Stimulated activated naive CD8-positive, alpha-beta T cell treated with anti-CD3 and anti-CD28 coated beads, Interleukin-15, amount 100 ng/mL, for 72 hours (primary cell): ENCODE measurements around the gene TBKBP1.
A peak's percentile ranks its signal among the peaks of the same experiment; 100 is the strongest.
"Not testable (repeated sequence)": the region's sequence is repeated elsewhere in the genome, so short reads cannot be mapped to it uniquely, and the experiment has no call there.

Source experiments
- ATAC-seq: fragments of 150-1000 bp; cut with Tn5 transposase; 2 replicates; pipeline ENCODE4 v1.10.0; 2021; ENCODE audit warnings: mild to moderate bottlenecking, moderate library complexity
- DNase-seq, 2 donors: peaks; one replicate each; pipeline ENCODE4 v3.0.0; 2021 to 2022
- H3K27ac Mint-ChIP-seq, 2 donors: one replicate each; pipeline ENCODE4 v1.8.0; 2022; ENCODE audit warnings: mild to moderate bottlenecking in 2 of 2, mixed read lengths in 2 of 2, moderate library complexity in 2 of 2
- H3K27me3 Mint-ChIP-seq: one replicate; pipeline ENCODE4 v1.8.0; 2022; ENCODE audit warnings: mixed read lengths
- H3K4me1 Mint-ChIP-seq: one replicate; pipeline ENCODE4 v1.8.0; 2022; ENCODE audit warnings: mild to moderate bottlenecking, mixed read lengths
- H3K4me3 Mint-ChIP-seq, 2 donors: one replicate each; pipeline ENCODE4 v1.8.0; 2022; ENCODE audit warnings: mild to moderate bottlenecking in 2 of 2, mixed read lengths in 2 of 2, moderate library complexity in 1 of 2
- H3K9me3 Mint-ChIP-seq, 2 donors: one replicate each; pipeline ENCODE4 v1.8.0; 2022; ENCODE audit warnings: mixed read lengths in 2 of 2

The TBKBP1 gene

GRCh38 chr17:47669081-47669480, 24.9 kb upstream of the TBKBP1 start:
- no peaks in the 10 kb centered on the region for H3K27me3 Mint-ChIP-seq
- H3K9me3 Mint-ChIP-seq = no peaks in the 10 kb centered on the region
- ATAC-seq = no peak
- no peak overlapping the region for H3K27ac Mint-ChIP-seq
- no peak for DNase-seq
- H3K4me3 Mint-ChIP-seq = no peak overlapping the region
- peaks cover 34% of the 10 kb centered on the region for H3K4me1 Mint-ChIP-seq

- DNase-seq (no peak), ATAC-seq (peak; percentile 76)
- Mint-ChIP-seq H3K27me3 (no peaks in the 10 kb centered on the region), H3K4me1 (peaks cover 37% of the 10 kb centered on the region), H3K9me3 (no peaks in the 10 kb centered on the region), H3K27ac (peak overlapping the region in 1 of 2 donors; percentile 26), H3K4me3 (no peak overlapping the region)
These were observed 23.9 kb upstream of the TBKBP1 start for GRCh38 chr17:47670064-47670463.

- Mint-ChIP-seq H3K27me3 (no peaks in the 10 kb centered on the region), H3K27ac (peak overlapping the region in 1 of 2 donors; percentile 80), H3K4me1 (peaks cover 23% of the 10 kb centered on the region), H3K9me3 (no peaks in the 10 kb centered on the region), H3K4me3 (no peak overlapping the region)
- ATAC-seq = no peak
- no peak for DNase-seq
These were observed 19.5 kb upstream of the TBKBP1 start for GRCh38 chr17:47674499-47674898.

GRCh38 chr17:47675380-47676198, 18.4 kb upstream of the TBKBP1 start:
- Mint-ChIP-seq H3K4me1 (peaks cover 13% of the 10 kb centered on the region), H3K9me3 (no peaks in the 10 kb centered on the region)

GRCh38 chr17:47676199-47676472, 17.8 kb upstream of the TBKBP1 start:
- Mint-ChIP-seq H3K4me1 (peaks cover 13% of the 10 kb centered on the region), H3K9me3 (no peaks in the 10 kb centered on the region), H3K4me3 (no peak overlapping the region), H3K27ac (no peak overlapping the region), H3K27me3 (no peaks in the 10 kb centered on the region)
- ATAC-seq (no peak), DNase-seq (no peak)

More at GRCh38 chr17:47675380-47676198, 18.4 kb upstream of the TBKBP1 start:
- DNase-seq (no peak), ATAC-seq (no peak)
- no peak overlapping the region for H3K4me3 Mint-ChIP-seq
- H3K27me3 Mint-ChIP-seq = no peaks in the 10 kb centered on the region
- peak overlapping the region in 1 of 2 donors; percentile 48 for H3K27ac Mint-ChIP-seq

- Mint-ChIP-seq H3K4me3 (no peak overlapping the region), H3K9me3 (no peaks in the 10 kb centered on the region), H3K27me3 (no peaks in the 10 kb centered on the region), H3K4me1 (peaks cover 13% of the 10 kb centered on the region), H3K27ac (no peak overlapping the region)
- DNase-seq = no peak
- ATAC-seq = no peak
These were observed 17.3 kb upstream of the TBKBP1 start for GRCh38 chr17:47676510-47677165.

- peak overlapping the region in 1 of 2 donors; percentile 25 for H3K27ac Mint-ChIP-seq
- H3K27me3 Mint-ChIP-seq = no peaks in the 10 kb centered on the region
- H3K4me1 Mint-ChIP-seq = peaks cover 20% of the 10 kb centered on the region
- DNase-seq = no peak
- no peaks in the 10 kb centered on the region for H3K9me3 Mint-ChIP-seq
- H3K4me3 Mint-ChIP-seq = no peak overlapping the region
- no peak for ATAC-seq
These were observed 15.8 kb upstream of the TBKBP1 start for GRCh38 chr17:47678196-47678595.

GRCh38 chr17:47682138-47682537, 11.8 kb upstream of the TBKBP1 start:
- Mint-ChIP-seq H3K4me1 (peaks cover 17% of the 10 kb centered on the region), H3K4me3 (no peak overlapping the region), H3K27me3 (no peaks in the 10 kb centered on the region), H3K9me3 (no peaks in the 10 kb centered on the region), H3K27ac (peak overlapping the region; percentile 71 to 82)
- DNase-seq = no peak
- ATAC-seq = no peak

GRCh38 chr17:47682727-47683126, 11.2 kb upstream of the TBKBP1 start:
- not testable (repeated sequence) for H3K4me3 Mint-ChIP-seq, DNase-seq, H3K9me3 Mint-ChIP-seq, H3K27me3 Mint-ChIP-seq
- peak; percentile 55 for ATAC-seq
- Mint-ChIP-seq H3K4me1 (peaks cover 17% of the 10 kb centered on the region), H3K27ac (peak overlapping the region in 1 of 2 donors; percentile 37)

GRCh38 chr17:47684025-47684424, 9.9 kb upstream of the TBKBP1 start:
- ATAC-seq (no peak), DNase-seq (no peak)
- no peaks in the 10 kb centered on the region for H3K9me3 Mint-ChIP-seq
- peak overlapping the region; percentile 59 to 73 for H3K27ac Mint-ChIP-seq
- peaks cover 17% of the 10 kb centered on the region for H3K4me1 Mint-ChIP-seq
- H3K27me3 Mint-ChIP-seq = no peaks in the 10 kb centered on the region
- H3K4me3 Mint-ChIP-seq = no peak overlapping the region

GRCh38 chr17:47684535-47685193, 9.3 kb upstream of the TBKBP1 start:
- H3K9me3 Mint-ChIP-seq = no peaks in the 10 kb centered on the region
- peaks cover 17% of the 10 kb centered on the region for H3K4me1 Mint-ChIP-seq
- H3K4me3 Mint-ChIP-seq = no peak overlapping the region
- peak overlapping the region in 1 of 2 donors; percentile 59 for H3K27ac Mint-ChIP-seq
- no peaks in the 10 kb centered on the region for H3K27me3 Mint-ChIP-seq
- no peak for DNase-seq
- ATAC-seq = no peak

GRCh38 chr17:47685556-47686275, 8.2 kb upstream of the TBKBP1 start:
- ATAC-seq = no peak
- Mint-ChIP-seq H3K27ac (no peak overlapping the region), H3K27me3 (no peaks in the 10 kb centered on the region), H3K9me3 (no peaks in the 10 kb centered on the region), H3K4me1 (peaks cover 28% of the 10 kb centered on the region), H3K4me3 (no peak overlapping the region)
- no peak for DNase-seq

GRCh38 chr17:47686276-47686635, 7.7 kb upstream of the TBKBP1 start:
- H3K27ac Mint-ChIP-seq = peak overlapping the region in 1 of 2 donors; percentile 86
- ATAC-seq (no peak), DNase-seq (no peak)
- H3K4me3 Mint-ChIP-seq = no peak overlapping the region
- H3K4me1 Mint-ChIP-seq = peaks cover 28% of the 10 kb centered on the region
- no peaks in the 10 kb centered on the region for H3K9me3 Mint-ChIP-seq
- H3K27me3 Mint-ChIP-seq = no peaks in the 10 kb centered on the region

- H3K4me3 Mint-ChIP-seq = no peak overlapping the region
- DNase-seq (no peak), ATAC-seq (no peak)
- peak overlapping the region in 1 of 2 donors; percentile 86 for H3K27ac Mint-ChIP-seq
- H3K4me1 Mint-ChIP-seq = peaks cover 31% of the 10 kb centered on the region
- no peaks in the 10 kb centered on the region for H3K9me3 Mint-ChIP-seq
- no peaks in the 10 kb centered on the region for H3K27me3 Mint-ChIP-seq
These were observed 7.2 kb upstream of the TBKBP1 start for GRCh38 chr17:47686664-47687327.

GRCh38 chr17:47687328-47687690, 6.7 kb upstream of the TBKBP1 start:
- DNase-seq = no peak
- Mint-ChIP-seq H3K27ac (no peak overlapping the region), H3K4me1 (peaks cover 31% of the 10 kb centered on the region), H3K9me3 (no peaks in the 10 kb centered on the region), H3K27me3 (no peaks in the 10 kb centered on the region), H3K4me3 (no peak overlapping the region)
- ATAC-seq = no peak
